Ovary (tissue), 9 donors: ENCODE results near the gene GANAB. TPM values are rescaled to one million over a fixed set of nuclear protein-coding genes. Genes with fewer than 3 reads are reported as not detected.

ENCODE experiments used
- DNase-seq, 5 donors: peaks; one replicate each; pipeline ENCODE4 v3.0.0-alpha.2; 2019 to 2020
- H3K27ac ChIP-seq, 2 donors: fragments of 200-600 bp; one replicate each; pipeline versions ENCODE4 v1.5.1 to v1.8.0; 2019 to 2022
- H3K27me3 ChIP-seq: fragments of 200-600 bp; one replicate; pipeline ENCODE4 v1.8.0; 2022
- H3K36me3 ChIP-seq: fragments of 200-600 bp; sonication (generic); one replicate; pipeline ENCODE4 v1.5.1; 2019
- H3K4me1 ChIP-seq: one replicate; pipeline ENCODE4 v1.8.1; 2013; ENCODE audit warnings: mild to moderate bottlenecking, moderate library complexity; ENCODE audit not compliant: insufficient read depth
- H3K4me3 ChIP-seq: fragments of 200-600 bp; sonication (generic); one replicate; pipeline ENCODE4 v1.5.1; 2017
- H3K9me3 ChIP-seq, 2 donors: fragments of 200-600 bp in 1 of 2; sonication (generic) in 1 of 2; one replicate each; pipeline versions ENCODE4 v1.5.1 to v1.8.1; 2013 to 2019; ENCODE audit warnings: mild to moderate bottlenecking in 1 of 2, moderate library complexity in 1 of 2
- EP300 ChIP-seq: sonication (generic); formaldehyde crosslinking; IDR thresholded peaks from one replicate; pipeline ENCODE4 v1.6.1; 2017; ENCODE audit warnings: antibody characterized with exemption
- POLR2A ChIP-seq: fragments of 450-650 bp; IDR thresholded peaks from one replicate; pipeline ENCODE4 v1.6.1; 2017; ENCODE audit warnings: antibody characterized with exemption, mild to moderate bottlenecking, moderate library complexity
- WGBS, 3 donors: extraction: QIAGEN DNeasy Blood & Tissue Kit in 1 of 3; methylation state at CpG; one replicate each; pipeline versions ENCODE4 v1.1.5 to v1.1.7; 2013 to 2017; 5-methylcytosine and 5-hydroxymethylcytosine counted together
- intact Hi-C, 4 donors: fragments of 100-400 bp; cut with DNase I; formaldehyde crosslinking; loops; one replicate each; pipeline versions ENCODE4 v1.11.0 to v1.15.1; 2022 to 2023
- polyA plus RNA-seq, 2 donors: library from polyadenylated mRNA; stranded (reverse); fragments of 200-250 nt in 1 of 2; fragments of 350-450 nt in 1 of 2; fragmentation: Illumina TruSeq in 1 of 2; extraction: RNeasy Lipid Tissue Mini Kit (QIAGEN cat#74804) in 1 of 2; gene quantifications; one replicate each; pipeline ENCODE4 v1.2.3, GENCODE V29; 2013 to 2014
- total RNA-seq, 7 donors: library from RNA; depleted of rRNA in 2 of 7; stranded (reverse); fragments of >200 nt in 2 of 7; fragmentation: NEBNext Ultra II Directional in 3 of 7; extraction: Animal tissue kit (Norgen Biotek cat#: 25700) in 3 of 7; gene quantifications; one replicate each; pipeline versions ENCODE4 v1.1.0 to v1.2.4, GENCODE V29; 2016 to 2023
- TF ChIP-seq, protein P1 (sequence below), 3 donors: fragments of 450-650 bp in 2 of 3; fragments of 200-600 bp in 1 of 3; IDR thresholded peaks; one replicate each; pipeline versions ENCODE4 v1.5.1 to v1.8.0; 2016 to 2022; ENCODE audit warnings: antibody characterized with exemption in 3 of 3, mild to moderate bottlenecking in 1 of 3
- donor health status: DM: no; HTN: no; CAD: no; lungs with moderate emphysema.
- donor health status: DM: no; HTN: no; CAD: no.
- donor health status: Bipolar disorder and iron deficiency.
- donor health status: DM: yes; HTN: yes; CAD: no.
- donor health status: DM: no; HTN: no; CAD: no.
- donor health status: DM: yes; HTN: yes; CAD: no.

GANAB gene
- total and polyA plus RNA-seq, 9 donors = 91.4 to 280 (median 228) TPM

DNA sequence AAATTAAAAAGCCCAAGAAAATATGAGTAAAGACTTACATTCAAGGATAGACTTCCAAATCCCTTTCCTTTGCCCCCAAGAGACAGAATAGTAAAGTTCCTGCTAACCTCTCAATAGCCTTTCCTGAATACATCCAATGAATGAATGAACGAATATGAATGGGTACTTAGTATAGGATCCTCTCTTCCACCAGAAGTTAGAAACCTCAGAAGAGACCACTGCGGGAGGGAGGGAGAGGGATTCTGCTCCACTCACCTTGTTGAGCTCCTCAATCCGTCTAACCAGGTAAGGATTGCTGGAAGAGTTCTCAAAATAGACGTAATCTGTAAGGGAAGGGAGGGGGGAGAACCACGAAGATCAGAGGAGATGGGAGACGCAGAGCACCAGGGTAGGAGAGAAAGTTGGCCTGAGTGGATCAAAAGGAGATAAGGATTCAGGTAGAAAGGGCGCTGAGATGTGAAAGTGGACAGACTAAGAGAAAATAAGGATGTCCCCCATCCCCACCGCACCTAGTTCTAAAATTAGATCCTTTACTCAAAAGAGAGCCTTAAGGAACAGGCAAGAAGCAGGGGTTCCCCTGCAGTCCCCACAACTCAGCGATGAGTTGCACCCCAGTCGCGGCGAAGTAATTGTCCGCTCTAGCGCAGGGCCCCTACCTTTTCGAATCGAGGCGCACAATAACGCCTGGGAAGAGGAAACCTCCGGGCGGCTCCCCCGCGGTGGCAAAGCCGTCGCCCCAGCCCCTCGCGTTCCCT lies 45.9 kb downstream of the GANAB start:
- WGBS, 3 donors = 1% methylated on average over 26 of the region's 26 CpGs
- H3K27ac ChIP-seq = peak overlapping the region; percentile 91 to 95
- TF ChIP-seq POLR2A (no peak), EP300 (no peak)
- TF ChIP-seq, protein P1, sequence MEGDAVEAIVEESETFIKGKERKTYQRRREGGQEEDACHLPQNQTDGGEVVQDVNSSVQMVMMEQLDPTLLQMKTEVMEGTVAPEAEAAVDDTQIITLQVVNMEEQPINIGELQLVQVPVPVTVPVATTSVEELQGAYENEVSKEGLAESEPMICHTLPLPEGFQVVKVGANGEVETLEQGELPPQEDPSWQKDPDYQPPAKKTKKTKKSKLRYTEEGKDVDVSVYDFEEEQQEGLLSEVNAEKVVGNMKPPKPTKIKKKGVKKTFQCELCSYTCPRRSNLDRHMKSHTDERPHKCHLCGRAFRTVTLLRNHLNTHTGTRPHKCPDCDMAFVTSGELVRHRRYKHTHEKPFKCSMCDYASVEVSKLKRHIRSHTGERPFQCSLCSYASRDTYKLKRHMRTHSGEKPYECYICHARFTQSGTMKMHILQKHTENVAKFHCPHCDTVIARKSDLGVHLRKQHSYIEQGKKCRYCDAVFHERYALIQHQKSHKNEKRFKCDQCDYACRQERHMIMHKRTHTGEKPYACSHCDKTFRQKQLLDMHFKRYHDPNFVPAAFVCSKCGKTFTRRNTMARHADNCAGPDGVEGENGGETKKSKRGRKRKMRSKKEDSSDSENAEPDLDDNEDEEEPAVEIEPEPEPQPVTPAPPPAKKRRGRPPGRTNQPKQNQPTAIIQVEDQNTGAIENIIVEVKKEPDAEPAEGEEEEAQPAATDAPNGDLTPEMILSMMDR (IDR thresholded peaks at IDR 0.05) = no peak
- intact Hi-C loops = no loop called here
- no peaks in the 10 kb centered on the region for H3K9me3 ChIP-seq
- peak overlapping the region; percentile 81 for H3K4me3 ChIP-seq
- no peak for DNase-seq
- no peaks in the 10 kb centered on the region for H3K36me3 ChIP-seq
- H3K27me3 ChIP-seq = no peaks in the 10 kb centered on the region
- peaks cover 9% of the 10 kb centered on the region for H3K4me1 ChIP-seq

GRCh38 chr11:62599901-62600300 lies 46.5 kb downstream of the GANAB start:
- WGBS, 3 donors = 11 to 22% (median 18%) methylated on average over 5 of the region's 5 CpGs

GRCh38 chr11:62599069-62599696 lies 47.2 kb downstream of the GANAB start:
- no peak for TF ChIP-seq POLR2A
- TF ChIP-seq, protein P1 (IDR thresholded peaks at IDR 0.05) = no peak
- no peak for TF ChIP-seq EP300

More at GRCh38 chr11:62599901-62600300, 46.5 kb downstream of the GANAB start:
- H3K36me3 ChIP-seq = no peaks in the 10 kb centered on the region
- no peaks in the 10 kb centered on the region for H3K9me3 ChIP-seq
- intact Hi-C loops = loop anchor here in 1 of 4 donors (10.0 kb wide), 1 partner anchor 95 kb away; no protein-coding TSS in a partner anchor
- H3K27ac ChIP-seq = peak overlapping the region in 1 of 2 donors; percentile 63
- TF ChIP-seq POLR2A (no peak), EP300 (no peak)
- TF ChIP-seq, protein P1 (IDR thresholded peaks at IDR 0.05) = no peak
- H3K27me3 ChIP-seq = no peaks in the 10 kb centered on the region
- peaks cover 9% of the 10 kb centered on the region for H3K4me1 ChIP-seq
- DNase-seq = no peak
- H3K4me3 ChIP-seq = peak overlapping the region; percentile 81

DNA sequence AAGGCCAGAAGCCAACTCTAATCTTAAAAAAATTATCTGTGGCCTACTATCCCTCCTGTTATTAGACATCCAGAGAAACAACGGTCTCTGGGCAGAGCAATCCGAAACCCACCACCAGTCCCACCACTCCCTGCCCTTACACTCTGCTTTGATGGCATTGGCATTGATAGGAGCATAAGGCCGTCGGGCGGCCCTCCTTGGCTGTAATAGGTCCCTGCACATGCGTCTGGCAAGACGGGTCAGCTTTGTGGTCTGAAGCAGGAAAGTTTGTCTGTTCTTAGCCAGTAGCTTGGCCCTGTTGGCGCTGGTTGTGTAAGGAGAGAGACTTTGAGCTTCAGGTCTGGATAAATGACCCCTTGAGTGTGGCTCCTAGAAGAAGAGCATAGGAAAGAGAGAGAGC lies 51.3 kb downstream of the GANAB start:
- Histone ChIP-seq H3K27ac (no peak overlapping the region), H3K27me3 (no peaks in the 10 kb centered on the region), H3K4me1 (peaks cover 8% of the 10 kb centered on the region), H3K4me3 (no peak overlapping the region), H3K36me3 (no peaks in the 10 kb centered on the region), H3K9me3 (no peaks in the 10 kb centered on the region)
- intact Hi-C loops = loop anchor here in 1 of 4 donors (10.0 kb wide), 1 partner anchor 100 kb away; no protein-coding TSS in a partner anchor
- TF ChIP-seq, protein P1 (IDR thresholded peaks at IDR 0.05) = no peak
- no peak for TF ChIP-seq EP300
- TF ChIP-seq POLR2A = no peak
- 73 to 87% (median 76%) methylated on average over 8 of the region's 8 CpGs for WGBS, 3 donors
- no peak for DNase-seq

More at GRCh38 chr11:62599069-62599696, 47.2 kb downstream of the GANAB start:
- intact Hi-C loops = loop anchor here in 1 of 4 donors (10.0 kb wide), 1 partner anchor 96 kb away; no protein-coding TSS in a partner anchor
- WGBS, 3 donors = 25 to 29% (median 27%) methylated on average over 7 of the region's 7 CpGs
- H3K4me1 ChIP-seq = peaks cover 9% of the 10 kb centered on the region
- H3K36me3 ChIP-seq = no peaks in the 10 kb centered on the region
- peak; percentile 93 to 96 (median 96) for DNase-seq
- H3K27me3 ChIP-seq = no peaks in the 10 kb centered on the region
- H3K4me3 ChIP-seq = no peak overlapping the region
- peak overlapping the region in 1 of 2 donors; percentile 63 for H3K27ac ChIP-seq
- no peaks in the 10 kb centered on the region for H3K9me3 ChIP-seq
